22Rv1 (cell line): ENCODE measurements around the gene IL12B.
"Not testable (repeated sequence)": the region's sequence is repeated elsewhere in the genome, so short reads cannot be mapped to it uniquely, and the experiment has no call there.

Experiments
- CTCF ChIP-seq: fragments of 450-650 bp; IDR thresholded peaks from 2 replicates; pipeline ENCODE4 v1.5.1; 2017; ENCODE audit warnings: mild to moderate bottlenecking
- ZFX ChIP-seq: fragments of 450-650 bp; IDR thresholded peaks from 2 replicates; pipeline ENCODE4 v1.6.1; 2017; ENCODE audit warnings: antibody characterized with exemption, borderline replicate concordance

DNA sequence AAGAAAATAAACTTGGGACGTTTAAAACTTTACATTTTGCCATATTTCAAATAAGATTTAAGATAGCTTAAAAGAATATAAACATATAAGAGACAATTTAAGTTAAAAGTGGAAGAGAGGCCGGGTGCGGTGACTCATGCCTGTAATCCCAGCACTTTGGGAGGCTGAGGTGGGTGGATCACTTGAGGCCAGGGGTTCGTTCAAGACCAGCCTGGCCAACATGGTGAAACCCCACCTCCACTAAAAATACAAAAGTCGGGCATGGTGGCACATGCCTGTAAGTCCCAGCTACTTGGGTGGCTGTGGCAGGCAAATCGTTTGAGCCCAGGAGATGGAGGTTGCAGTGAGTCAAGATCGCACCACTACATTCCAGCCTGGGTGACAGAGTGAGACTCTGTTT is 29.6 kb upstream of the IL12B start:
- not testable (repeated sequence) for TF ChIP-seq CTCF, ZFX
